ENCODE measurements around the gene RBBP7.

RBBP7 gene

GRCh38 chrX:16852617-16853179, 17.5 kb downstream of the RBBP7 start:
- DNase-seq (ENCODE audit: low read depth), result no peak
- no peak for TF ChIP-seq CTCF (conservative IDR thresholded peaks at IDR 0.05; ENCODE audit: low read depth, low read length)
- H3K4me3 ChIP-seq (ENCODE audit: low read length), result no peak overlapping the region

- TF ChIP-seq CTCF (conservative IDR thresholded peaks at IDR 0.05; ENCODE audit: low read depth, low read length), result no peak
- no peak for DNase-seq (ENCODE audit: low read depth)
- no peak overlapping the region for H3K4me3 ChIP-seq (ENCODE audit: low read length)
Measured at GRCh38 chrX:16851827-16852226, 18.3 kb downstream of the RBBP7 start.

GRCh38 chrX:16851421-16851820, 18.7 kb downstream of the RBBP7 start:
- DNase-seq (ENCODE audit: low read depth), result no peak
- no peak for TF ChIP-seq CTCF (conservative IDR thresholded peaks at IDR 0.05; ENCODE audit: low read depth, low read length)
- H3K4me3 ChIP-seq (ENCODE audit: low read length), result no peak overlapping the region

GRCh38 chrX:16848541-16848940, 21.6 kb downstream of the RBBP7 start:
- DNase-seq (ENCODE audit: low read depth), result no peak
- no peak for TF ChIP-seq CTCF (conservative IDR thresholded peaks at IDR 0.05; ENCODE audit: low read depth, low read length)
- H3K4me3 ChIP-seq (ENCODE audit: low read length), result no peak overlapping the region

- no peak overlapping the region for H3K4me3 ChIP-seq (ENCODE audit: low read length)
- DNase-seq (ENCODE audit: low read depth), result no peak
- no peak for TF ChIP-seq CTCF (conservative IDR thresholded peaks at IDR 0.05; ENCODE audit: low read depth, low read length)
Measured at GRCh38 chrX:16845686-16846085, 24.5 kb downstream of the RBBP7 start.

- DNase-seq (ENCODE audit: low read depth), result peak; percentile 48
- no peak overlapping the region for H3K4me3 ChIP-seq (ENCODE audit: low read length)
- no peak for TF ChIP-seq CTCF (conservative IDR thresholded peaks at IDR 0.05; ENCODE audit: low read depth, low read length)
Measured at GRCh38 chrX:16843208-16843909, 26.8 kb downstream of the RBBP7 start.

- H3K4me3 ChIP-seq (ENCODE audit: low read length), result no peak overlapping the region
- no peak for TF ChIP-seq CTCF (conservative IDR thresholded peaks at IDR 0.05; ENCODE audit: low read depth, low read length)
- DNase-seq (ENCODE audit: low read depth), result no peak
Measured at GRCh38 chrX:16842684-16843083, 27.5 kb downstream of the RBBP7 start.

Data from retinal pigment epithelial cell (primary cell).